NCI-H146 treated with DMSO at 0.1 percent for 48 hours (cell line): ENCODE measurements around the gene HDAC4.
"Not testable (repeated sequence)": the region's sequence is repeated elsewhere in the genome, so short reads cannot be mapped to it uniquely, and the experiment has no call there.

Experiments used
- DNase-seq: peaks from one replicate; lab custom pipeline; 2025; ENCODE audit not compliant: unreplicated experiment; lab: John Stamatoyannopoulos, UW

HDAC4 gene

DNA sequence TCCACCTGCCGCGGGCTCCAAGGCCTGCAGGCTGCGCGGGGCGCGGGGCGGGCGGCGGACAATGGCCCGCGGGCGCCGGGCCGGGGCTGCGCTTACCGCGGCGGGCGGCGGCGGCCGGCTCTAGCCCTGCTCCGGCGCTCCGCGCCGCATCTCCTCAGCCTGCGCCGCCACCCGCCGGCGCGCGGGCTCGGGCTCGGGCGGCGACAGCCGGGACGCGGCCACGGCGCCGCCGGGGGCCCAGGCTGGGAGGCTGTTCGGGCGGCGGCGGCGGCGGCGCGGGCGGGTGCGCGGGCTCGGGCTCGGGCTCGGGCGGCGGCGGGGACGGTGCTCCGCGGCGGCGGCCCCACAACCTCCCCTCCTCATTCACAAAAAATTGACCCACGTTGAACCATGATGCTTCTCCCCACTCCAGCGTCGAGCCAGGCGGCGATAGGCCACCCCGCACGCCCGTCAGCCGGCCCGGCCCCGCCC is at the start of gene HDAC4:
Gene HDAC4, minus strand, starts transcription at position 425 of the 471 bp plus-strand sequence. CDS start 48,321 bp downstream, outside the sequence.
- DNase-seq: no peak

DNA sequence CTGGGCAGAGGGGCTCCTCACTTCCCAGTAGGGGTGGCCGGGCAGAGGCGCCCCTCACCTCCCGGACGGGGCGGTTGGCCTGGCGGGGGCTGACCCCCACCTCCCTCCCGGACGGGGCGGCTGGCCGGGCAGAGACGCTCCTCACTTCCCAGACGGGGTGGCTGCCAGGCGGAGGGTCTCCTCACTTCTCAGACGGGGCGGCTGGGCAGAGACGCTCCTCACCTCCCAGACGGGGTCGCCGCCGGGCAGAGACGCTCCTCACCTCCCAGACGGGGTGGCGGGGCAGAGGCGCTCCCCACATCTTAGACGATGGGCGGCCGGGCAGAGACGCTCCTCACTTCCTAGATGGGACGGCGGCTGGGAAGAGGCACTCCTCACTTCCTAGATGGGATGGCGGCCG is 48.6 kb upstream of the HDAC4 start:
- not testable (repeated sequence) for DNase-seq

GRCh38 chr2:239445771-239446524 is 45.1 kb upstream of the HDAC4 start:
- DNase-seq: no peak

DNA sequence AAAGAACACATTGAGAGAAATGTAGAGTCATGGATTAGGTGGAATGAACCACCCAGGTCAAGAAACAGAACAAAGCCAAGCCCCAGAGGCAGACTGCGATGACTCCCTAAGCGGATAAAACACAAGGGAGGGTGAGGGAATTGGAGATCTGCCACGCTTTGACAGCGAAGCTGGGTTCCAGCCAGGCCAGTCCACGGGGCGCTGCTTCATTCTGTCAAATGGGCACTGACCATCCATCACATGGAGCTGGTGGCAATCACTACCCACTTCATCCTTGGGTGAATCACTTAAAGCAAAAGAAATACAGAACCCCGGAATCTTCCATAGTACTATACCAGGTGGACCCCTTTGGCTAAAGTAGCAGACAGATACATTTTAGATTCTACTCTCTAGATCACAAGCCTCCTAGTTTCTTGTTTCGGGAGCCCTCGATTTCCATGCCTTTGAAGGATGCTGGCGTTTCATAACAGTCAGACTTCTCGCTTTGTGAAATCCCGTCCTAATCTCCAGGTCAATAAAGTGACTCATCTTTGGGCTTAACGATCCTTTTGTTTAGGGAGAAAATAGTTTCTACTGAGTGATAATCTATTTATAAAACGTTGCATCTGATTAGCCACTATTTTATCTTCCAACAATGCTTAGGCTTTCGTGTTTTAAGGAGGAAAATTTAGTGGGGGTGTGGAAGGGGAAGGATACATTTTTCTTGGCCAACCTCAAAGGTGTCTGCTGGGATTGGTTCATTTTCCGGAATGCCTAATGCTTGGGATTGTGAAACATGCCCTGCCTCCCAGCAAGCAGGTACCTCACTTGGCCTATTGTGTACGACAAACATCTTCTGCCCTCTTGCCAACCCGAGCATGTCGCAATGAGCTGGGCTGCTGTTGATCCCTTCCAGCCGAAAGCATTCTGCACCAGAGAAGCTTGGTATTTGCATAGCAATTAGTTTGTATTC is 44.1 kb upstream of the HDAC4 start:
- DNase-seq: peak; percentile 33

DNA sequence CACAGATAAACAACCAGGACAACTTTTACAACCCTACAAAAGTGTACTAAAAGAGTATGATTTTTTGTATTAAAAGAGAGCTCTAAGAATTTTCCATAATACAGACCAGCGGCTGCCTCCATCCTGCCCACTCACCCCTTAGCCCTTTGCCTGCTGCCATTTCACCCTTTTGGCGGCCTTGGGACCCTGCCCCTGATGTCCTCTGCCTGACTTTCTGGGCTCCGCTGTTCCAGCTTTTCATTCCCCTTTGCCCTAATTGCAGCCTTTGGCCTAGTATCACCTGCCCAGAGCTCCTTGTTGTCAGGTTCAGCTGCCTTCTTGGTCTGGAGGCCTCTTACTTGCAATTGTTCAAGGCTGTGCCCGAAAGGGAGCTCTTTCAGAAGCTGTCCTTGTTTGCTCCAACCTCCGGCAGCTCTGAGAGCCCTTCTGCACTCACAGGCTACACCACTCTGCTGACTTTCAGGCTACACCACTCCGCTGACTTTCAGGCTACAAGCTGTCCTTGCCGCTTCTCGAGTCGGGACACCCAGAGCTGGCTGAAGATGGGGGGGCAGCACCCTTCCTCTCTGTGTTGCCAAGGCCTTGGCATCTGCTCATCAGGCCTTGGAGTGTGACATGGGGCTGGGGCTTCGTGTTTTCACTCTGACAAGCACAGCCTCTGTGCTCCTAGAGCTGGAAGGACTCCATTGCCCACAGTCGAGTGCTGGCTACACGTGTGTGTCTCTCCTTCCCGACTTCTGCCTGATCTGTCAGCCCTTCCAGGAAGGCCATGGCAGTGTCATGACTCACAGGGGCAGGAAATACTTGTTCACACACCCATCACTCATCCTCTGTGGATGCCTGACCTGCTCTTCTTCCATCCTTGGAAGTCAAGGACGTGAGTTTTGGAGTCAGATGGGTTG is 43.1 kb upstream of the HDAC4 start:
- no peak for DNase-seq

GRCh38 chr2:239443102-239443620 is 42.3 kb upstream of the HDAC4 start:
- no peak for DNase-seq

DNA sequence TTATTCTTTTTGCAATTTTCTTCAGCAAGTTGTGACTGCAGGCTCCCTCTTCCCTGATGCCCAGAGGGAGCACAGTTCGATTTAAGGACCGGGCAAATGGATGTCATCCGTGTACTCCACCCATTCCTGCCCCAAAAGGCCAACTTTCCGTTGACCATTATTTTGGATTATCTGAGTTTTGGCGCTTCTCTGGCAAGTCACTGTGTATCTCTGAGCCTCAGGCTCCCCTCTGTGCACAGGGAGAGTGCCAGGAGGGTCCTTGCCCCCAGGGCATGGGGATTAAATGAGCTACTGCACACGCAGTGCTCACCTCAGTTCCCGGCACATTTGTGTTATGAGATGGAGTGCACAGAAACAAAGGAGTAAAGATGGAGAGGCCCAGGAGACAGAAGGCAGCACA is 41.4 kb upstream of the HDAC4 start:
- DNase-seq: no peak

DNA sequence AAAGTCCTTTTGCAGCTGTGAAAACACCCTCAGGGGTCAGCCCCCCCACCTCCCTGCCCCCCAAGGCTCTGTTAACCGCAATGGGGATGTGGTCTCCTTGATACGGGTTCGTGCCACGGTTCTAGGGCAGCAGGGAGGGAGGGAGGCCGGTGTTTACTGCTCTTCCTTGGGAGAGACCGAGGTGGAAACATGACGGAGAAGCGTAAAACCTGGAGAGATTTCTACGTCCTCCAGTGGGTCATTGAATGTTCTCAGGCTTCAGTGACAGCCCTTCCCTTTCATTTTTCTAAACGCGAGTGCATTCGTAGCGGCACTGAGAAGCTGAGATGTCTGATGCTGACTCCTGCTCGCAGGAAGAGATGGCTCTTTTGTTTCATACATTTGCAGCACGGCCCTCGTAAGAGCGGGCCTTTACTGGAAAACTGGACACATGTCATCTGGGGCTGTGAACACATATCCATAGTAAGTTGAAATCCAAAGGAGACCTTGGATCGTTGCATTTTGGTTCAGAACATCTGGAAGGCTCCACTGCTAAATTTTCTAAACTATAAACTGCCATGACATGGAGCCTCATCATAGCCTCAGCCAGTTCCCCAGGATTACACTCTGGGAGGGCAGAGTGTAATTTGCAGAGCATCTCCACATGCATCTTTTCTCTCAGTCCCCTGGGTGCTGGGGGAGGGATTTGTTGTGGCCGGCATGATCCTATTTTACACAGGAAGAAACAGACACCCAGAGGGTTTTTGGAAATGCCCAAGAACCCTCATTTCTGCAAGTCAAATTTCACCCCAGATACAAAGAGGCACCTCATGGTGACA is 40.6 kb upstream of the HDAC4 start:
- DNase-seq: no peak

GRCh38 chr2:239440511-239440959 is 39.7 kb upstream of the HDAC4 start:
- DNase-seq: peak; percentile 4

- no peak for DNase-seq
Measured at GRCh38 chr2:239439754-239440315, 39.0 kb upstream of the HDAC4 start.

GRCh38 chr2:239438995-239439753 is 38.4 kb upstream of the HDAC4 start:
- DNase-seq: no peak

GRCh38 chr2:239438368-239438767 is 37.5 kb upstream of the HDAC4 start:
- no peak for DNase-seq

DNA sequence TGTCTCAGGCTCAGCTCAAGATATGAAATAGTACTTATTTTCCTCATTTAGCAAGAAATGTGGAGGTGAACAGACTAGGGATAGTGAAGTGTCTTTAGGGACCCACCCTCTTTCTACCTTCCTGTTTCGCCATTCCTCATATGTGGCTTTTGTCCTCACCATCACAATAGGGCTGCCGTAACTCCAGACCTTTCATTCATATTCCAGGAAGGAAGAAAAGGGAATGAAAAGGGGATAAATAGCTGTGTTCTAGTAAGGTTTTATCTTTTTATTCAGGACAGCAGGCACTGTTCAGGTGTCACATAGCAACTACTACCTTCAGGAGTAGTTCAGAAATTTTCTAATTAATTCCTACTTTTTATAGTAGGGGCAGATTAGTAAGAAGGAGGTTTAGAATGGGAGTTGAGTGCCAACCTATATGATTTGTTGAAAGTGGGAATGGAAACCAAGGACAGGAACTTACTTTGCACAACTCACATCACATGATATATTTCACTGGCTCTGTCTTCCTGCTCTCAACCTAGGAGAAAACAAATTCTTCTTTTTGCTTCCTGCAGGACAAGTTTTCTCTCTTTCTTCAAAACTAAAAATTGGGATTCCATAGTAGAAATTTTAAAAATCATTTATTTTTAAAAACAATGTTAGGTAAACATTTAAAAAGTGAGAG is 36.0 kb upstream of the HDAC4 start:
- DNase-seq: no peak

GRCh38 chr2:239436076-239436475 is 35.3 kb upstream of the HDAC4 start:
- DNase-seq: no peak

DNA sequence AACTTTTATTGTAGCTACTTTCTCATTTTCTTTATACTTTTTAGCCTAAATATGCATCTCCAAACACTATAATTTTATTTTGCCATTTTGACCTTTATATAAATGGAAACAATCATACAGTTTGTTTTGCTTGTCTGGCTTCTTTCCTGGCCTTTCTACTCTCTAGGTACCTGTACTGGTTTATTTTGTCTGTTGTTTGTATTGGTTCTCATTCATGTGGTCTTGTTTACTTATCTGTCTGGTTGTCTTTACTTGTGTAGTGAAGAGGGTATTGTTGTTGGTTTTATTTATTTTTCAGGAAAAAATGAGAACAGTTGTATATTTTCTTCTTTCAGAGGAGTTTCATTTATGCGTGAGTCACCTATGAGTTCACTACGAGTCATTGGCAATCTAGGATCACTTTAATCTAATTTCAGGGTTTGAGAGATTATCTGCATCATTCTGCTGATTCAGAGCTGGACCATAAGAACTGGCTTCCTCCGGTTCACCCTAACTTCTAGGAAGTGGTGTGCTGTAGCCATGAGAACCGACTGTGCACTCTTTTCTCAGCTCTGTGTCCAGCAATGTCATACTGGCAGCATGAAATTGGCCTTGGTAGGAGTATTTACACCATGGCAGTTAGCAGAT is 33.1 kb upstream of the HDAC4 start:
- DNase-seq: no peak

- no peak for DNase-seq
Measured at GRCh38 chr2:239432174-239432573, 31.4 kb upstream of the HDAC4 start.

DNA sequence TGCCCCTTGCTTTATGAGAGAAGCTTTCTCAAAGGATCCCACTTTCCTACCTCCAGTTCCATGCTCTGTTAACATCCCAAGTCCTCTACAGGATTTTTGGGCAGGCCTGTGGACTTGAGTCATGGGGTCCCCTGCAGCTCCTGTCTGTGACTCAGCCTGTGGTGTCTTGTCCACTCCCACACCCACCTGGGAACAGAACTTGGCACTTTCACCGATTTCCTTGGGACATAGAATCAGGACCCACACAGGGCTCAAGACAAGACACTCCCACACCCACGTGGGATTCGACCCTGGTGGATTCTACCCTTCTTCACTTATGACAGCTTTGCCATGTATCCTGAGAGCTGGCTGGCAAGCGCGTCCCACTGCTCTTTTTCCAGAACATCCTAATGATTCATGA is 30.7 kb upstream of the HDAC4 start:
- DNase-seq: no peak
